HepG2 (cell line): ENCODE results near the gene L2HGDH. TPM values are rescaled to one million over a fixed set of nuclear protein-coding genes. Genes with fewer than 3 reads are reported as not detected.

ENCODE experiments used
- ATAC-seq: fragments of 200-7000 bp; cut with Tn5 transposase; 3 replicates; pipeline ENCODE4 v1.9.1; 2020; ENCODE audit warnings: mild to moderate bottlenecking, moderate library complexity
- BruUV-seq: library from RNA; stranded (reverse); fragments of 400-500 nt; replicated peaks from 2 replicates; lab custom pipeline; 2021; lab: Mats Ljungman, UMichigan
- CTCF ChIA-PET: fragments of 300-600 bp; formaldehyde crosslinking; extraction: SDS; loops from one replicate; lab custom pipeline; 2021; ENCODE audit warnings: low total read pairs, inconsistent platforms, low intra/inter-chr PET ratio; lab: Yijun Ruan, JAX
- POLR2A ChIA-PET: fragments of 350-600 bp; sonication (Branson Sonifier 250); formaldehyde crosslinking; loops from one replicate; lab custom pipeline; 2020; ENCODE audit warnings: antibody characterized with exemption, inconsistent platforms; lab: Yijun Ruan, JAX
- DNase-seq: peaks from one replicate; pipeline ENCODE4 v3.0.0-alpha.2; 2015; ENCODE audit warnings: low spot score
- FAIRE-seq: peaks from 3 replicates; lab custom pipeline; 2011; peaks lifted over from hg19 to GRCh38; lab: Jason Lieb, UNC
- H2AFZ ChIP-seq: one replicate; pipeline ENCODE4 v1.6.1; 2011; ENCODE audit warnings: low read length, inconsistent platforms
- H3K27ac ChIP-seq: fragments of 300-600 bp; 3 replicates; pipeline ENCODE4 v1.8.0; 2011; ENCODE audit warnings: mixed run types, mild to moderate bottlenecking, mixed read lengths, low read length, inconsistent platforms; ENCODE audit not compliant: insufficient read depth; ENCODE audit errors: extremely low read length
- H3K27me3 ChIP-seq, 2 experiments: fragments of 200-600 bp in 1 of 2; 2 replicates in 1 of 2; 3 replicates in 1 of 2; pipeline versions ENCODE4 v1.6.0 to v1.8.0; 2011; ENCODE audit warnings: low read length in 2 of 2, mild to moderate bottlenecking in 2 of 2, moderate library complexity in 2 of 2, inconsistent platforms in 1 of 2; ENCODE audit not compliant: insufficient read depth in 2 of 2, control insufficient read depth in 1 of 2
- H3K36me3 ChIP-seq, 2 experiments: fragments of 200-600 bp in 1 of 2; replicated peaks in 1 of 2; 2 replicates in 1 of 2; 3 replicates in 1 of 2; pipeline versions ENCODE4 v1.5.1 to v1.8.0; 2011; ENCODE audit warnings: low read length in 2 of 2, inconsistent platforms in 1 of 2; ENCODE audit not compliant: insufficient read depth in 2 of 2, control insufficient read depth in 1 of 2
- H3K4me1 ChIP-seq: 2 replicates; pipeline ENCODE4 v1.5.1; 2012; ENCODE audit warnings: low read length, inconsistent platforms; ENCODE audit not compliant: insufficient read depth
- H3K4me2 ChIP-seq: 2 replicates; pipeline ENCODE4 v1.6.0; 2011; ENCODE audit warnings: low read depth, low read length, inconsistent platforms
- H3K4me3 ChIP-seq, 3 experiments: fragments of 200-600 bp in 1 of 3; sonication (generic), shearing (Covaris generic) in 1 of 3; replicated peaks in 1 of 3; 2 replicates each; pipeline ENCODE4 v1.5.1; 2011 to 2016; ENCODE audit warnings: low read length in 3 of 3, inconsistent platforms in 2 of 3, low read depth in 2 of 3, mild to moderate bottlenecking in 2 of 3, control low read depth in 1 of 3, mixed read lengths in 1 of 3; ENCODE audit not compliant: insufficient read depth in 1 of 3
- H3K79me2 ChIP-seq: one replicate; pipeline ENCODE4 v1.6.1; 2011; ENCODE audit warnings: low read length, inconsistent platforms; ENCODE audit not compliant: insufficient read depth
- H3K9ac ChIP-seq: 2 replicates; pipeline ENCODE4 v1.6.0; 2011; ENCODE audit warnings: mild to moderate bottlenecking, low read depth, low read length, inconsistent platforms; ENCODE audit not compliant: insufficient read depth
- H3K9me3 ChIP-seq: 2 replicates; pipeline ENCODE4 v1.5.1; 2012; ENCODE audit warnings: mild to moderate bottlenecking, low read length
- H4K20me1 ChIP-seq: 2 replicates; pipeline ENCODE4 v1.6.0; 2011; ENCODE audit warnings: inconsistent platforms, mild to moderate bottlenecking, low read length, moderate library complexity; ENCODE audit not compliant: insufficient read depth
- BORCS8-MEF2B ChIP-seq: sonication (generic); formaldehyde crosslinking; IDR thresholded peaks from 2 replicates; pipeline ENCODE4 v1.8.0; 2022; ENCODE audit warnings: mild to moderate bottlenecking, missing genetic modification reagents
- CREB1 ChIP-seq, 2 experiments: fragments of 450-650 bp in 1 of 2; IDR thresholded peaks; 2 replicates each; pipeline ENCODE4 v1.6.1; 2016 to 2017; ENCODE audit warnings: control low read depth in 1 of 2, mild to moderate bottlenecking in 1 of 2, missing compliant biosample characterization in 1 of 2, missing genetic modification characterization in 1 of 2
- KLF11 ChIP-seq: IDR thresholded peaks from 2 replicates; pipeline ENCODE4 v1.6.1; 2016; ENCODE audit warnings: missing compliant biosample characterization
- NFKBIZ ChIP-seq: IDR thresholded peaks from 2 replicates; pipeline ENCODE4 v1.6.1; 2018; ENCODE audit warnings: missing genetic modification reagents, missing compliant biosample characterization
- ZNF276 ChIP-seq: sonication (generic); formaldehyde crosslinking; IDR thresholded peaks from 2 replicates; pipeline ENCODE4 v1.4.0; 2020; ENCODE audit warnings: mild to moderate bottlenecking, low read depth, missing genetic modification reagents
- ZNF549 ChIP-seq: sonication (generic); formaldehyde crosslinking; IDR thresholded peaks from 2 replicates; pipeline ENCODE4 v1.5.0; 2020; ENCODE audit warnings: missing genetic modification reagents
- ZXDC ChIP-seq: sonication (generic); formaldehyde crosslinking; IDR thresholded peaks from 2 replicates; pipeline ENCODE4 v1.5.0; 2020; ENCODE audit warnings: mild to moderate bottlenecking, missing genetic modification reagents
- WGBS: methylation state at CpG from one replicate; pipeline ENCODE4 v1.1.6; 2017; ENCODE audit warnings: low lambda C conversion rate; 5-methylcytosine and 5-hydroxymethylcytosine counted together
- in situ Hi-C: cut with HindIII; loops from 2 replicates; pipeline ENCODE4 v1.10.0; 2017; ENCODE audit warnings: low pct_unique_long_range_greater_than_20kb; ENCODE audit not compliant: extremely low pct_ligation_motif_present
- intact Hi-C: fragments of 100-400 bp; cut with micrococcal nuclease; formaldehyde crosslinking; loops from one replicate; pipeline ENCODE4 v1.10.0; 2022; ENCODE audit not compliant: unreplicated experiment
- polyA plus RNA-seq, 8 experiments: library from polyadenylated mRNA; depleted of rRNA in 3 of 8; stranded (reverse) in 7 of 8; unstranded in 1 of 8; fragments of >200 nt; fragmentation: Illumina TruSeq in 4 of 8; extraction: Trizol in 4 of 8; gene quantifications; 2 replicates each; pipeline versions ENCODE4 v1.2.1 to v1.2.3, GENCODE V29; 2011 to 2016; ENCODE audit warnings: low read depth in 4 of 8, missing spikeins in 1 of 8, mixed read lengths in 1 of 8; ENCODE audit not compliant: insufficient read depth in 1 of 8
- total RNA-seq, 5 experiments: library from RNA; depleted of rRNA; stranded (reverse); fragments of >200 nt; fragmentation: Illumina TruSeq; extraction: Trizol; gene quantifications; 2 replicates each; pipeline ENCODE4 v1.2.3, GENCODE V29; 2016; ENCODE audit warnings: low read depth in 1 of 5

The L2HGDH gene
- total and polyA plus RNA-seq, 2 of the 13 experiments (the other 11 are each of a cell fraction or from before 2014, with no cell fraction given) = 3.3 to 5.0 TPM

- TF ChIP-seq ZNF276 (CRISPR knock-in tag) (no peak), NFKBIZ (CRISPR knock-in tag) (no peak)
Observed at GRCh38 chr14:50338587-50338986, 26.6 kb upstream of the L2HGDH start (continued).

GRCh38 chr14:50335989-50336824 is 24.2 kb upstream of the L2HGDH start:
- Histone ChIP-seq H3K4me2 (no peak overlapping the region), H3K9me3 (no peaks in the 10 kb centered on the region), H3K27me3 (no peaks in the 10 kb centered on the region), H2AFZ (no peak overlapping the region), H3K4me3 (no peak overlapping the region), H3K36me3 (peaks cover 2 to 10% of the 10 kb centered on the region in 2 experiments; a peak in 1 of 5 replicates), H3K27ac (no peak overlapping the region), H4K20me1 (no peaks in the 10 kb centered on the region), H3K4me1 (peaks cover 14% of the 10 kb centered on the region), H3K79me2 (no peaks in the 10 kb centered on the region), H3K9ac (no peak overlapping the region)
- ChIA-PET CTCF (no interaction called here), POLR2A (interaction anchor here (0.8 to 1.0 kb wide), 2 partner anchors 7 to 15 kb away, joined by 3 read pairs; no protein-coding TSS in a partner anchor)
- BruUV-seq = no TSS peak
- ATAC-seq (peak; percentile 38), FAIRE-seq (no peak), DNase-seq (no peak)
- in situ Hi-C loops = no loop called here
- 89% methylated on average over 7 of the region's 7 CpGs for WGBS
- intact Hi-C loops = no loop called here
- TF ChIP-seq CREB1 (IDR thresholded peaks at IDR 0.05) (no peak), CREB1 (CRISPR knock-in tag; IDR thresholded peaks at IDR 0.05) (no peak), ZNF549 (CRISPR knock-in tag) (no peak), BORCS8-MEF2B (CRISPR knock-in tag) (no peak), KLF11 (CRISPR knock-in tag) (no peak), ZNF276 (CRISPR knock-in tag) (no peak), ZXDC (CRISPR knock-in tag) (no peak)
